T-helper 2 cell treated with Interferon-gamma antibody and Interleukin-4, amounts not matched to agents 5 μg/mL and 100 μg/mL, for 36 hours (primary cell): ENCODE measurements around the gene ADGRA3.

Source experiments
- DNase-seq: peaks from one replicate; pipeline ENCODE4 v3.0.0; 2021; ENCODE audit warnings: low spot score
- H3K27ac Mint-ChIP-seq: one replicate; pipeline ENCODE4 v1.8.0; 2021; ENCODE audit warnings: mild to moderate bottlenecking, mixed read lengths
- H3K27me3 Mint-ChIP-seq: one replicate; pipeline ENCODE4 v1.8.0; 2021; ENCODE audit warnings: low read depth, mixed read lengths
- H3K36me3 Mint-ChIP-seq: one replicate; pipeline ENCODE4 v1.8.0; 2021; ENCODE audit warnings: low read depth, mixed read lengths
- H3K4me1 Mint-ChIP-seq: one replicate; pipeline ENCODE4 v1.8.0; 2021; ENCODE audit warnings: low read depth, mixed read lengths
- H3K4me3 Mint-ChIP-seq: one replicate; pipeline ENCODE4 v1.8.0; 2022; ENCODE audit warnings: mild to moderate bottlenecking, moderate library complexity, mixed read lengths
- H3K9me3 Mint-ChIP-seq: one replicate; pipeline ENCODE4 v1.8.0; 2021; ENCODE audit warnings: mixed read lengths

The ADGRA3 gene

GRCh38 chr4:22463179-22463578, 52.7 kb downstream of the ADGRA3 start:
- peaks cover 22% of the 10 kb centered on the region for H3K4me1 Mint-ChIP-seq
- H3K27ac Mint-ChIP-seq = no peak overlapping the region
- peaks cover 10% of the 10 kb centered on the region for H3K36me3 Mint-ChIP-seq
- no peaks in the 10 kb centered on the region for H3K9me3 Mint-ChIP-seq
- H3K27me3 Mint-ChIP-seq = no peaks in the 10 kb centered on the region
- no peak overlapping the region for H3K4me3 Mint-ChIP-seq
- DNase-seq = no peak

GRCh38 chr4:22462688-22463087, 53.2 kb downstream of the ADGRA3 start:
- Mint-ChIP-seq H3K9me3 (no peaks in the 10 kb centered on the region), H3K36me3 (peaks cover 10% of the 10 kb centered on the region), H3K4me3 (no peak overlapping the region), H3K27me3 (no peaks in the 10 kb centered on the region), H3K27ac (no peak overlapping the region), H3K4me1 (peaks cover 25% of the 10 kb centered on the region)
- no peak for DNase-seq

- peaks cover 38% of the 10 kb centered on the region for H3K4me1 Mint-ChIP-seq
- H3K27me3 Mint-ChIP-seq = no peaks in the 10 kb centered on the region
- no peaks in the 10 kb centered on the region for H3K9me3 Mint-ChIP-seq
- no peak overlapping the region for H3K4me3 Mint-ChIP-seq
- H3K36me3 Mint-ChIP-seq = peaks cover 4% of the 10 kb centered on the region
- no peak for DNase-seq
- H3K27ac Mint-ChIP-seq = peak overlapping the region; percentile 5
Observed at GRCh38 chr4:22460266-22460665, 55.6 kb downstream of the ADGRA3 start.

- Mint-ChIP-seq H3K27ac (no peak overlapping the region), H3K4me1 (peaks cover 38% of the 10 kb centered on the region), H3K9me3 (no peaks in the 10 kb centered on the region), H3K4me3 (no peak overlapping the region), H3K36me3 (peaks cover 7% of the 10 kb centered on the region), H3K27me3 (no peaks in the 10 kb centered on the region)
- DNase-seq = no peak
Observed at GRCh38 chr4:22458098-22458497, 57.8 kb downstream of the ADGRA3 start.

GRCh38 chr4:22457348-22457747, 58.5 kb downstream of the ADGRA3 start:
- Mint-ChIP-seq H3K4me1 (peaks cover 33% of the 10 kb centered on the region), H3K27ac (no peak overlapping the region), H3K9me3 (no peaks in the 10 kb centered on the region), H3K36me3 (peaks cover 7% of the 10 kb centered on the region), H3K27me3 (no peaks in the 10 kb centered on the region), H3K4me3 (no peak overlapping the region)
- no peak for DNase-seq

- Mint-ChIP-seq H3K4me1 (peaks cover 33% of the 10 kb centered on the region), H3K4me3 (no peak overlapping the region), H3K9me3 (no peaks in the 10 kb centered on the region), H3K36me3 (peaks cover 13% of the 10 kb centered on the region), H3K27ac (peak overlapping the region; percentile 10), H3K27me3 (no peaks in the 10 kb centered on the region)
- DNase-seq = no peak
Observed at GRCh38 chr4:22456291-22456690, 59.6 kb downstream of the ADGRA3 start.

DNA sequence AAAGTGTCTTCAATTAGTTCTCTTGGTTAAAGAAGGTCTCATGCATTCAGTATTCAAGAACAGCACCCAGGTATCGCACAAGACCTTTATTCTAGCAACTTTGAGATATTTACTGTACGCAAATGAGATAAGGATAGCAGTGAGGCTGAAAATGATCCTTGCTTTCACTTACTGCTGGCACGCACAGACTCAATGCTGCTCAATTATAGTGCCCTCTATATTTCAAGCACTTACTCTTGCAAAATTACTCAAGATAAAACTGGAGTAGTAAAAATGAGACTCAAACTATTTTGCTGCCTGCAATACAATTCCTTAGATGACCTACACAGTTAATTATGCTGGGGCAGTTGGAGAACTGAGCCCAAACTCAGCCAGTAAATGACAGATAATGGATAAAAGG, 60.9 kb downstream of the ADGRA3 start:
- peak overlapping the region; percentile 64 for H3K27ac Mint-ChIP-seq

GRCh38 chr4:22454216-22454838, 61.5 kb downstream of the ADGRA3 start:
- Mint-ChIP-seq H3K36me3 (peaks cover 10% of the 10 kb centered on the region), H3K4me1 (peaks cover 35% of the 10 kb centered on the region), H3K4me3 (peak overlapping the region; percentile 19), H3K9me3 (no peaks in the 10 kb centered on the region), H3K27me3 (no peaks in the 10 kb centered on the region), H3K27ac (no peak overlapping the region)
- DNase-seq = no peak

More for the DNA sequence above, 60.9 kb downstream of the ADGRA3 start:
- DNase-seq = peak; percentile 23
- Mint-ChIP-seq H3K27me3 (no peaks in the 10 kb centered on the region), H3K4me1 (peaks cover 35% of the 10 kb centered on the region), H3K4me3 (peak overlapping the region; percentile 19), H3K36me3 (peaks cover 10% of the 10 kb centered on the region), H3K9me3 (no peaks in the 10 kb centered on the region)

DNA sequence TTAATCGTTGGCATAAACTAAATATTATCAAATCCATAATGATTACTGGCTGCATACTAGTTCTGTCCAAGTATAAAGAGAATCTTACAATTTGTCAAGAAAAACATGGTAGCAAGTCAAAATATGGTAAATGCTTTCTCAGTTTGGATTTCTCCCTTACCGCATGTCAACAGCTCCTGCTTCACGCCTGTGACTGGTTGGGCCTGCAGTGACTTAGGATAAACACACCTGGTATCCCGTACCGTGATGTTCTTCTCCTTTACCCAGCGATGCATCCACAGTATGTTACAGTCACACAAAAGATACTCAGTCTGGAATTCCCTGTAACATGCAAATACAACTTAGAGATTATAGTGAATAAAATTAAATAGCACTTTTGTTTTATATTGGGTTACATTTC, 71.1 kb downstream of the ADGRA3 start:
- H3K27me3 Mint-ChIP-seq = no peaks in the 10 kb centered on the region
- H3K36me3 Mint-ChIP-seq = peaks cover 29% of the 10 kb centered on the region
- H3K4me1 Mint-ChIP-seq = peaks cover 42% of the 10 kb centered on the region
- H3K9me3 Mint-ChIP-seq = no peaks in the 10 kb centered on the region
- H3K27ac Mint-ChIP-seq = peak overlapping the region; percentile 84
- no peak for DNase-seq
- H3K4me3 Mint-ChIP-seq = peak overlapping the region; percentile 88

- Mint-ChIP-seq H3K27me3 (no peaks in the 10 kb centered on the region), H3K36me3 (peaks cover 25% of the 10 kb centered on the region), H3K4me3 (peak overlapping the region; percentile 30), H3K27ac (no peak overlapping the region), H3K4me1 (peaks cover 39% of the 10 kb centered on the region), H3K9me3 (no peaks in the 10 kb centered on the region)
- no peak for DNase-seq
Observed at GRCh38 chr4:22442956-22443355, 72.9 kb downstream of the ADGRA3 start.

GRCh38 chr4:22440999-22441398, 74.9 kb downstream of the ADGRA3 start:
- Mint-ChIP-seq H3K4me3 (peak overlapping the region; percentile 1), H3K36me3 (peaks cover 27% of the 10 kb centered on the region), H3K27me3 (no peaks in the 10 kb centered on the region), H3K9me3 (no peaks in the 10 kb centered on the region), H3K27ac (no peak overlapping the region), H3K4me1 (peaks cover 38% of the 10 kb centered on the region)
- DNase-seq = no peak

DNA sequence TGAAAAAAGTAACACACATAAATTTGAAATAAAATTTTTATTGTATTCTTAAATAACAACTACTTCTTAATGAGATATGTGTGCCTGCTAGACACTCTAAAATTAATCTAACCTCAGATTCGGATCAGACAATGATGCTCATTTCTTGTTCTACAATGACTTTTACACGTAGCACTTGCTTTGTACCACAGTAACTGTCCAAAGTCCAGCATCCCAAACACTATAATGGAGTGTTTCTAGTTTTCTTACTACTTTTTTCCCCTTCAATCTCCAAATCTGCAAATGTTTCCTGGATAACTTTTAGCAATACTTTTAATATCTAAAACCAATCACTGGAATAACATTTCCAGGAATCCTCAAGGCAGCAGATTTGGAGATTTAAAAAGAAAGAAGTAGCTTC, 75.9 kb downstream of the ADGRA3 start:
- H3K36me3 Mint-ChIP-seq = peaks cover 34% of the 10 kb centered on the region
- no peak overlapping the region for H3K27ac Mint-ChIP-seq
- no peak for DNase-seq
- peaks cover 36% of the 10 kb centered on the region for H3K4me1 Mint-ChIP-seq
- H3K4me3 Mint-ChIP-seq = no peak overlapping the region
- H3K9me3 Mint-ChIP-seq = no peaks in the 10 kb centered on the region
- no peaks in the 10 kb centered on the region for H3K27me3 Mint-ChIP-seq

DNA sequence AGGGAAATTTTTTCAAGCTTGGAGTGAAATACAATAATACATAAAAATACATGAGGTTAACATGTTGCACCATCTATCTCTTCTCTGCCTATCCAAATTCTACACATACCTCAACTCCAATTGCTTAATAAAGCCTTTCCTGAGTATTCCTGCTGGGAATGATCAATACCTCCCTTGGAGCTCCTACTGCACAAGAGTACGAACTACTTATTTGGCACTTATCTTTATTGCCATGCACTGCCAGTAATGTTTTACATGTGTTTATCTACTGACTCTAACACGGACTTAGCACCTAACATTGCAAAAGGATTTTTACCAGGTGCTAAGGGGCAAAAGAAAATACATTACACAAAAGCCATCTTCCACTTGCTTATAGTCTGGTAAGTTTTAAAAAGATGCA, 80.2 kb downstream of the ADGRA3 start:
- Mint-ChIP-seq H3K4me1 (peaks cover 14% of the 10 kb centered on the region), H3K36me3 (peaks cover 24% of the 10 kb centered on the region), H3K27ac (no peak overlapping the region), H3K4me3 (no peak overlapping the region), H3K9me3 (no peaks in the 10 kb centered on the region), H3K27me3 (no peaks in the 10 kb centered on the region)
- no peak for DNase-seq

GRCh38 chr4:22434895-22435294, 81.0 kb downstream of the ADGRA3 start:
- H3K27me3 Mint-ChIP-seq = no peaks in the 10 kb centered on the region
- H3K9me3 Mint-ChIP-seq = no peaks in the 10 kb centered on the region
- no peak overlapping the region for H3K27ac Mint-ChIP-seq
- no peak for DNase-seq
- H3K4me3 Mint-ChIP-seq = no peak overlapping the region
- peaks cover 10% of the 10 kb centered on the region for H3K4me1 Mint-ChIP-seq
- peaks cover 21% of the 10 kb centered on the region for H3K36me3 Mint-ChIP-seq

- Mint-ChIP-seq H3K4me1 (peaks cover 7% of the 10 kb centered on the region), H3K9me3 (no peaks in the 10 kb centered on the region), H3K4me3 (no peak overlapping the region), H3K27ac (no peak overlapping the region), H3K36me3 (peaks cover 17% of the 10 kb centered on the region), H3K27me3 (no peaks in the 10 kb centered on the region)
- DNase-seq = no peak
Observed at GRCh38 chr4:22430626-22431025, 85.2 kb downstream of the ADGRA3 start.
